GM21360 (cell line): ENCODE measurements around the gene CCDC88C.
"Not testable (repeated sequence)": the region's sequence is repeated elsewhere in the genome, so short reads cannot be mapped to it uniquely, and the experiment has no call there.

Experiments
- ATAC-seq: cut with Tn5 transposase; IDR thresholded peaks from one replicate; pipeline ENCODE4 v1.9.1; 2021; ENCODE audit warnings: mild to moderate bottlenecking, moderate library complexity; ENCODE audit not compliant: unreplicated experiment

CCDC88C gene

DNA sequence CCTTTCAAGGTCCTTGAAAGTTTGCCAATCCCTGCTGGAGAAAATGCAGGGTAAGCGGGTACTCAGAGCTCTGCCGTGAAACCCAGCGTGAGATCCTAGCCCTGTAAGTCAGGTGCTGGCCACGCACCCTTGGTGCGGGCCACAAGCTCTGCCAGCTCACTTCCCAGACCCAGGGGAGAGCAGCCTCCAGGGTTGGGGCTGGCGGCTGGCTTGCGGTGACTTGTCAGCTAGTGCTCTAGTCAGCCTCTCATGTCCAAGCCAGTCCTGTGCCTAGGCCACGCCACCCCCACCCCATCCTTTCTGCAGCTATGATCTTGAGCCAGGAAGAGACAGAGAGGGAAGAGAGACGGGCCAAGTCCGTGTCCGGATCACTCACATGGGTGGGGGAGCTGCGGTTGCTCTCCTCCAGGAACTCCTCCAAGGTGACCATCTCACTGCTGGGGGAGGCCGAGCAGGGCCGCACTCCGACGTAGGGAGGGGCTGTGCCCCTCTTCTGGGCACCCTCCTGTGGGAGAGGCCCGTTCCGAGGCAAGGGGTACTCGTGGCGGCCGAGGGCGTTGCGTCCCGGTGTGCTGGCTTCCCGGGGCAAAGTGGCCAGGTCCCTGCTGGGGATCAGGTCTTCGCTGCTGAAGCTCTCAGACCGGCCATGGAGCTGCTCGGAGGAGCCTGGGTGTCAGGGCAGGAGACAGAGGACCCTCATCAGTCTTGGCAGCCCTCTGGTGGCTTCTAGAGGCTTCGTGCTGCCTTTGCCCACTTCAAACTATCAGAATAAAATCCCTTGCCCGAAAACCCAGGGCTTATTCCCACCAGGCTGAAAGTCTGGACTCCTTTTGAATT lies 139.9 kb downstream of the CCDC88C start:
- ATAC-seq, result no peak

DNA sequence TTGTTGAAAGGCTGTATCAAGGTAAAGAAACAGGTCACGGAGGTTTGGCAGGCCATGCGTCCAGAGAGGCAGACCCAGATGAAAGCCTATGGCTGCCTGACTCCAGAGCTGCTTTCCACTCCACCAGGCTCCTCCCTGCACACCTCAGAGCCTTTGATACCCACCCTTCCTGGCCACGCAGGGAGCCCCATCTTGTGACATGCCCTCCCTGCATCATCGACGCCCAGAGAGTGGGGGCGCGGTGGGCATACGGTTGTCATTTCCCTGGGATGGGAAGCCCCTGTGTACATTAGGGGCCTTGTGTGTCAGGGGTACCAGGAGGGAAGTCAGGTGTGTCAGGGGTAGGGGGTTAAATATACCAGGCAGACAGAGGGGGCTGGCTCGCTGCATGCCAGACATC lies 142.8 kb downstream of the CCDC88C start:
- ATAC-seq, result no peak

DNA sequence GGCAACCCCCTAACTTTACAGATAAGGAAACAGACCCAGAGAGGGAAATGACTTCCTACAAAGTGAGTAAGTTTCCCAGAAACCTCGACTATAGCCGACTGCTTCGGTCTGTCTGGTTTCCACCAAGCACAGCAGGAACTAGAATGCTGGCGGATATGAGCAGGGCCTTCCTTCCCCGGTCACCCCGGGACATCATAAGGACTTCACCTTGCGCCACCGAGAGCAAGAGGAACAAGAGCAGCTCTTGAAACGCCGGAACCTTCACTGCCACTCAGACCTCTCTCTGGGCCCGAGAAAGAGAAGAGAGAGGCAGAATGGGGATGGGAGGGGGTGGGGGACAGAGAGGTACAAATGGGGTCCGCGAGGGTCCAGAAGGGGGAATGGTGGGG lies 143.7 kb downstream of the CCDC88C start:
- ATAC-seq, result no peak

DNA sequence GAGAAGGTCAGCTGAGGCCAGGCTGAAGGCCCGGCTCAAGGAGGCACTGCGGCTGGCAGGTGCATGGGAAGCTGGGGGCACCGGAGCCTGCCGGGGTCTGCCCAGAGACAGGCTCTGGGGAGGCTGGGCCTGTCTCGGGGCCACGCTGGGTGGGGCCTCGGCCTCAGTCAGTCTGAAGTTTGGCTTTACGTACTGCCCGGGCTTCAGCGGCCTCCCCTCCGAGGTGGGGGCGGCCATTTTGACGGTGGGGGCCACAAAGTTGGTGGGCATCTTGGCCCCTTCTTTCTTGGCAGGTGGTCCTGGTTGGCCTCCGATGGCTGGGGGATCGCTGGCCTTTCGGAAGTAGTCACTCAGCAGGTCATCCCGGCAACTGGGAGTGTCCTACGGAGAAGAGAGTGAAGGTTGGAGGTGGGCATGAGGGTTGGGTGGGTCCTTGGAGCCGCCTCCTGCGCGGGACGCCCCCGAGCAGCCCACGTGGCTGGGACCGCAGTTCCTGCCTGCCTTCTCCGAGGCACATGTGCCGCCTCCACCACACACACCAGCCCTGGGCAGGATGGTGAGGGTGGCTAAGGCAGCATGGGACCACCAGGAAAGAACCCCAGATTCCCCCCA lies 144.2 kb downstream of the CCDC88C start:
- no peak for ATAC-seq

DNA sequence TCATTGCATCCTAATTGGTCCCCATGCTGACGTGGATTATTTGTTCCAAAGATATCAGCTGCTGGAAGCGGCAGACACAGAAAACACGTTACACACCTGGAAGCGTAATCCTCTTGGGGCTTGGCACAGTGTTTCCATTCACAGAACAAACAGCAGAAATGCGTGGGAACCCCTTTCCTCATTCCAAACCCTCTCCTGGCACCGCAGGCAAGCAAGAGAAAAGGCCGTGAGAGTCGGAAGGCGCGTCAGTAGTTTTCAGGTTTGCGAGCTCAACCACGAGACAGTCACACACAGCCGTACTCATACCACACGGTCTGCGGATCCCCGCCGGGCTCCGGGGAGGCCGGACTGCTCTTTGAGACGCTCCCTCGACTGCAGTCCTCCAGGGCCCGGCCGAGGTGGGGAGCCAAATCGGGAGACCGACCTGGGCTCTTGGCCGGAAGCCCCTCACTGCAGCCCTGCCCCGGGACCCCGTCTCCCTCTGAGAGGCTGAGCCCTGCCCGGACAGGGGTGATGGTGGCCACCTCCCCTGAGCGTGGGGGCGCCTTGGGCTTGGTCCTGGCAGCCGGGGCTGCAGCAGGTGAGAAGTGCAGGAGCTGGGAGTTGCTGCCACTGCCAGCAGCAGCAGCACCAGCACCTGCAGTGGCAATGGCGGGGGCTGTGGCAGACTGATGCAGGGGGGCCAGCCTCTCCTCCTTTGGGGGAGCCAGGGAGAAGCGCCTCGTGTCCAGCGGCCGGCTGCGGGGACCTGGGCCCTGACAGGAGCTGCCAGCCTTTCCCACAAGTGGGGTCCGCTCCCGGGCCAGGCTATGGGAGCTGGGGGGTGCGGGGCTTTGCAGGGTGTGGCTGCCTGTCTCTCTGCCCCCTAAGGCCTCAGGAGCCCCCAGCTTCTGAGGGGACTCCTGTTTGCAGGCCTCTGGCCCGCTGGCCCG lies 145.0 kb downstream of the CCDC88C start:
- no peak for ATAC-seq

DNA sequence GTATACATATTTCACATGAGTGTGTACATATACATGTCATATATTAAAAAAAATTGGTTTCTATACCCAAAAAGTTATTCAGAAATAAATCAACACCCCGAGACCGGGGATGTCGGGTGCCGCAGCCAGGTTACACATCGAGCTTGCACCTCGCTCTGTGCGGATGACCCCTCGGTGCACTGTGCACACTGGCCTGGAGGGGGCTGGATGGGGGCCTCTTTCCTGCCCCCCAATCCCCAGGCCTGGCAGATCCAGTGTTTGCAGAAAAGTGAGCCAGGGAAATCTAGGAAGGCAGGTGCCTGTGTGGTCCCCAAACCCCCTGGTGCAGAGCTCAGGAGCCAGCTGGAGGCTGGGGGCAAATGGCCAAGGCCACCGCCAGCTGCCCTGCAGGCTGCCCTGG lies 146.0 kb downstream of the CCDC88C start:
- ATAC-seq, result no peak

DNA sequence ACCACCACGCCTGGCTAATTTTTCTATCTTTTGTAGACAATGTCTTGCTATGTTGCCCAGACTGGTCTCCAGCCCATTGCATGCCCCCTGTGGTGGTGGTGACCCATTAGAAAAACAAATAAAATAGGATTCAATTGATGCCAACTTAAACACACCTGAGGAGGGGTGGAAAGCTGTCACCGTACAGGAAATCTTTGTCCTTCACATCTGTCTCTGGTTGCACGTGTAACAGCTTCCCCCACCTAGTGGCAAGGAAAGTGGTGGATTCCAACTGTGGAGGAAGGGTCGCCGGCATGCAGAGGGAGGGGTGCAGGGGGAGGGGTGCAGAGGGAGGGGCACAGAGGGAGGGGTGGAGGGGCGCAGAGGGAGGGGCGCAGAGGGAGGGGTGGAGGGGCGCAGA lies 147.0 kb downstream of the CCDC88C start:
- ATAC-seq, result no peak

DNA sequence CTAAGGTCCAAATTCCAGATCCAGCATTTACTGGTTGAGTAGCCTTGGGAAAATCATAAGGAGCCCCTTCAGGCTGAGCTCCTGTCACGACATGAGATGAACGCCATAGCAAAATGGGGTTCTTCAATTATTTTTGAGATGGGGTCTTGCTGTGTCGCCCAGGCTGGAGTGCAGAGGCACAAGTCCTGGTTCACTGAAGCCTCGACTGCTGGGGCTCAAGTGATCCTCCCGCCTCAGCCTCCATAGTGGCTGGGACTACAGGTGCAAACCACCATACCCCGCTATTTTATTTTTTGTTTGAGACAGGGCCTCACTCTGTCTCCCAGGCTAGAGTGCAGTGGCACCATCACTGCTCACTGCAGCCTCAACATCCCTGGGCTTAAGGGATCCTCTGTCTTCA lies 147.4 kb downstream of the CCDC88C start:
- no peak for ATAC-seq

DNA sequence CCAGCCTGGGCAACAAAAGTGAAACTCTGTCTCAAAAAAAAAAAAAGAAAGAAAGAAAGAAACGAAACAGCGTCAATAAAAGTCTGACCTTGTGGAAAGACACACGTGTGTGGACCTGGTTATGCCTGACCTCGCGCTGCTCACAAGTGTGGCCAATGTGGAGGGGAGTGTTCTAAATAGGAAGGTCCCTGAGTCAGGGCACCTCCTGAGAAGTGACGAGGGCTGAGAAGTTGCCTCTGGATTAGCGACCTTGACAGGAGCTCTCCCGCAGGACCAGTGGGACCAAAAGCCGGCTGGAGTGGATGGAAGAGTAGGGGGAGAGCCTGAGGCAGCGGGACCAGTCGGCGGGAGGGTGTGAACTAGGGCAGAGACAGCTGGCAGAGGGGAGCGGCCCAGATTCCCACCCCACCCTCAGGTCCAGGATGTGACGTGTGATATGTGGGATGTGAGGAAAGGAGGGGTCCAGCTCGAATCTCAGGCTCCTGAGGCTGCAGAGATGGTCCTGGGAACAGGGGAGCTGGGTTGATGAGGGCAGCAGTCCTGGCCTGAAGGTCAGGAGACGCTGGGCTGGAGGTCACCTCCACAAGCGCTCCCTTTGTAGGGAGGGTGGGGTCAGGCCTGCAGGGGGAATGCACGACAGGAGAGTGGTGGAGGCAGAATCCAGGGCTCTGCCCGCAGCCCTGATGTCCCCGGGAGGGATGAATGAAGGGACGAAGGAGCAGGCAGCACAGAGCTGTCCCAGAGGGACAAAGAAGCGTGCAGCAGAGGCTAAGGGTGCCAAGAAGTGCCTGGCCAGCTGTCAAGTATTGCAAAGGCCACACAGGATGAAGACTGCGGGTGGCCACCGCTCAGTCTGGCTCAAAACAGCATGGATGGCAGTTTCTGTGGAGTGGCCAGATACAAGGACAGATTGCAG lies 148.3 kb downstream of the CCDC88C start:
- no peak for ATAC-seq

DNA sequence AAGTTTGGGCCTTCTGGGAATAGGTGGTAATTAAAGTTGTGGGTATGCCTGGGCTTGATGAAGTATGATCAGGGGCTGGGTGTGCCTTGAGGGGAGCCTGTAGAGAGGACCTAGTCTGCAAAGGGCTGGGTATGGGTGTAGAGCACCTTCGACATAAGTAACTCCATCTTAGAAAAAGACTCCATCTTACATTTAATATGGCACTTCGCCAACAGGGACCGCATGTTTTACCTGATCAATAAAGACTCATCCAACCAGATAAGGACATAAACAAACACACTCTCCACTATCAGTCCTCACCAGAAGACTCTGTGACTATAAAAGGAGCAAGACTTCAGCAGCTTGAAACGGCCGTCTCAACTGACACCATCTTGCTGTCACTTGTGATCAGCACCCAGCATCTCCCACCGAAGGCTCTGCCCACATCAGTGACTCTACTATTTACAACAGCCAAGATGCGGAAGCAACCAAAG lies 149.6 kb downstream of the CCDC88C start:
- ATAC-seq, result no peak

DNA sequence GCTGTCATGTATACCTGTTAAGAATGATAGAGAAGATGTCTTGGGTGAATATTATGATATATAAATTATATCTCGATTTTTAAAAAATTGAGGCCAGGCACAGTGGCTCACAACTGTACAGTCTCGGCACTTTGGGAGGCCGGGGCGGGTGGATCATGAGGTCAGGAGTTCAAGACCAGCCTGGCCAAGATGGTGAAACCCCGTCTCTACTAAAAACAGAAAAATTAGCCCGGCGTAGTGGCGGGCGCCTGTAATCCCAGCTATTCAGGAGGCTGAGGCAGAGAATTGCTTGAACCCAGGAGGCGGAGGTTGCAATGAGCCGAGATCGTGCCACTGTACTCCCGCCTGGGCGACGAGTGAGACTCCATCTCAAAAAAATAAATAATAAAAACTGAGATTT lies 151.3 kb downstream of the CCDC88C start:
- ATAC-seq, result not testable (repeated sequence)

DNA sequence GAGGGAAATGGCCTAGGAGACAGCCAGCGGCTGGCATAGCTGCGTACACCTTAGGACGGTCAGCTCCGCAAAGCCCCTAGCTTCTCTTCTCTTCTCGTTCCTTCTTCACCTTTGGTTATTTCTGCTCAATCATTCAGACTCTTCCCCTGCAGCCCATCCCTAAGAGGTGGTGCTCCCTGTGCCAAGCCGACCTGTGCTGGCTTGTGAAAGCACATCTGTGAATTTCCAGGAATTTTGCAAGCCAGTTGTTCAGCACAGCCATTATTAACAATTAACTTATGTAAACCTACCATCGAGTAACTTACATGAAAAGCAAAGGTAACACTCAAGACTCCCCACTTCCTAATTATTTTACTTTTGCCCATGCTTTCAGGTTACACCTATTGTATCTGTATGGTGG lies 152.2 kb downstream of the CCDC88C start:
- no peak for ATAC-seq

DNA sequence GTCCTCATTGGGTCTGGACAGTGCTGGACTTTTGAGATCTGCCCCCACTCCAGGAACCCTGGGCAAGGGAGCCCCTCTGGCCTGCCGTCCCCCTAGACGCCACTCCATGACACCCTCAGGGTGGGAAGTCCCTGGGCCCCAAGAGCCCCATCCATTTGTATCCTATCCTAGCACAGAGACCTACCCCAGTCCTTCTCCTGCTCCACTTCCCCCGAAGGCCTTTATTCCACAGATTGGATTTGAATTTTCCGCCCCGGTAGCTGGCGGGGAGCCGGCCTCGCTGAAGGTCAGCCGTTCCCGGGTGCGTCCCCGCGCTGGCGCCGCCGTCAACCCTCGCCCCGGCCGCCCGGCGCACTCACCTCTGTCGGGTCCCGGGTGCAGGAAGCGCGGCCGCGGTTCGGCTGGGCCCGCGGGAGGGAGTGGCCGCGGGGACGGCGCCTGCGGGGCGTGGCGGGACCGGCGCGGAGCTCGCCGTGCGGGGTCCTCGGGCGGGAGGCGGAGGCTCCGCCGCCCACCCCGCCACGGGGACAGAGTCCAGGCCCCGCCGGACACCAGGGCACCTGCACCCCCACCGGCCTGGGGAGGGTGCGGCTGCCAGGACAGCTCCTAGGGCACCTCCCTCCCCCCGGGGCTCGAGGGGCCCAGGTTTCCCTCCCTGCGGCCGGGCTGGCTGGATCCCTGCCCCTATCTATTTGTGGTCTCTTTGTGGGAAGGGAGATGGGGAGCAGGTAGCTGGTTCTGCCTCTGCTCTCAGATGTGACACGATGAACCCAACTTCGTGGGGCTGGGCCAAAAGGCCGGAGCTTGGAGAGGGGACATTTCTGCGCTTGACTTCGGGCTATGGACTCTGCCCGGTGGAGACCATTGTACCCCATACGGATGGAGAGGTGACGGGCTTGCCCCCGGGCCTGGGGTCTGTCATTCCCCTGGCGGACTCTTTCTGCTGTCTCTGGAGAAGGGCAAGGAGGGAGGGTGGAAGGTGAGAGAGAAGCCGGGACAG lies 153.2 kb downstream of the CCDC88C start:
- ATAC-seq, result no peak

DNA sequence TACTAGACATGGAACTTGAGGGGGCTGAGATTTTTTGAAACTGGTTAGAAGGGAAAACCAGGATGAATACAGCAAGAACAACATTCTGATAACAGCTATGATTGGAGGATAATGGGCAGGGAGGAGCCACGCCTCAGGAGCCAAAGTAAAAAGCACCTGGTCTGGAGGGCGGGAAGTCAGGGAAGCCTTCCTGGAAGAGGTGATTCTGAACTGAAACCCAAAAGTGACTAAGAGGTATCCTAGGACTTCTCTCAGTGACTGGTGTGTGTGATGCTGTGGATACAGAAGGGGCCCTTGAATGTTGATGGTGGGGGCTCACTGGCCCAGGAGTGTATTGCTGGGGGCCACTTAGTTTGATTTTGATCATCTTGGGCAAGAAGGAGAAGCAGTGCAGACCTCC lies 154.3 kb downstream of the CCDC88C start:
- ATAC-seq, result no peak

DNA sequence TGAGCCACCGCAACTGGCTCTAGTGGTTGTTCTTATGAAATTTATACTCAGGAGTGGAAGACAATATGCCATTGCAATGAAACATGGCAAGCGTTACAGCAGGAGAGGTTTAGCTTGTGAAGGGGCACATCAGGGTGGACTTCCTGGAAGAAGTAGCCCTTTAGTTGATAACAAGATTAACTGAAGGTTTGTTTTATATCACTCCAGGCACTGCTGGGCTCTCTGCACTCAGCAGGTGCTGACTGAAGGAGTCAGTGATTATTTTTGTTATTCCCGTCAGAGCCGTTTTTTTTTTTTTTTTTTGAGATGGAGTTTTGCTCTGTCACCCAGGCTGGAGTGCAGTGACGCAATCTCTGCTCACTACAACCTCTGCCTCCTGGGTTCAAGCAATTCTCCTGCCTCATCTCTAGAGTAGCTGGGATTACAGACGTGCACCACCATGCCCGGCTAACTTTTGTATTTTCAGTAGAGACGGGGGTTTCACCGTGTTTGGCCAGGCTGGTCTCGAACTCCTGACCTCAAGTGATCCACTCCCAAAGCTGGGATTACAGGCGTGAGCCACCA lies 155.6 kb downstream of the CCDC88C start:
- ATAC-seq, result no peak

DNA sequence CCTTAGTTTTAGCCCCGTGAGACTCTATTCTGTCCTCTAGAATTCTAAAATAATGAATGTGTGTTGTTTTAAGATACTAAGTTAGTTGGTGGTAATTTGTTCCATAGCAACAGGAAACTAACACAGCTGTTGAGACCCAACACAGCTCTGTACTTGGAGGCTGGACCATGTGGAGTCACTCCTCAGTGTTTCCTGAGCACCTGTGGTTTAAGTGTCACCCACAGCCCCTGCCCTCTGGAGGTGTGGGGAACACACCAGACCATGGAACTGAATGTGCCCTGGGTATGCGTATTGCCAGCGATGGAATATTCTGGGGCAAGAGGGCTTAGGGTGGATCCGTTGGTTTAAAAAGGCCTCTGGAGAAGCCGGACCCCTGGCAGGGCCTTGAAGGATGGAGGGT lies 156.5 kb downstream of the CCDC88C start:
- ATAC-seq, result no peak

DNA sequence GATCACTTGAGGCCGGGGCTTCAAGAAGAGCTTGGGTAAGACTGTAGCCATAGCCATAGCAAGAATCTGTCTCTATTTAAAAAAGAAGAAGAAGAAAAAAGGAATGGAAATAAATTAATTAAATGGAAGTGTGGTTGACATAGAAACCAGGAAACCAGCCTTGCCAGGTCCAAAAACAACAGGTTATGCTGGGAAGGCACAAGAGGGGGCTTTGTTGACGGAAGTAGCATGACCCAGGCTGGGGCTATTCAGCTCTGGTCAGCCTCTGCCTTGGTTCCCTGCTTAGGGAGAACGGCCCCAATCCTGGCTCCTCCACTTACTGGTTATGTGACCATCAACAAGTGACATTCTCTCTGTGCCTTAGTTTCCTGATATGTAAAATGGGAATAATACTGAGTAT lies 158.7 kb downstream of the CCDC88C start:
- ATAC-seq, result no peak

DNA sequence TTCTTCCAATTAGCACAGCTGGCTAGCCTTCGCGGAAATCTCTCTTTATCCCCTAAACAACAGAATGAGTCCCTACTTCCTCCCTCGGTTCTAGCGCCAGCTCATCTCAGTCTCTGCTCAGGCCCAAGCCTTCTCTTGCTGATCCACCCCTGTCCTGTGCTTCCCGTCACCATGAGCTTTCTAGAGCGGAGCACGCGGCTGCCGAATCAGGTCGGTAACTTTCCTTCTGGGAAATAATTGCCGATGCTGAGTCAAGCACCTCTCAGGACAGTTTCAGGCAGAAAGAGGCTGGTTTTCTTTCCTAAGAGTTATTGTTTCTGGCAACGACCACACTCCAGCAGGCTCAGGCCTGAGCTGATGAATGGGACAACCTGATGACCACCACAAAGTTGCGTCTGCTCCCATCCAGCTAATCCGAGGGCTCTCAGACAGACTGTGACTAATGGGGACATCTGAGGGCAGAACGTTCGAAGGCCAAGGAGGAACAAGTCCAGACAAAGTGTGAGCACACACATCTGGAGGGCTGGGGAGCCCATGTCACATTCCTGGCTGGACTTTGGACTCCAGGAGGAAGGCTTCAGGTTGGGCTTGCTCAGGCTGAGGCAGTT lies 159.5 kb downstream of the CCDC88C start:
- no peak for ATAC-seq
